ENCODE measurements around the gene S100A1.
A peak's percentile ranks its signal among the peaks of the same experiment; 100 is the strongest.

The S100A1 gene

DNA sequence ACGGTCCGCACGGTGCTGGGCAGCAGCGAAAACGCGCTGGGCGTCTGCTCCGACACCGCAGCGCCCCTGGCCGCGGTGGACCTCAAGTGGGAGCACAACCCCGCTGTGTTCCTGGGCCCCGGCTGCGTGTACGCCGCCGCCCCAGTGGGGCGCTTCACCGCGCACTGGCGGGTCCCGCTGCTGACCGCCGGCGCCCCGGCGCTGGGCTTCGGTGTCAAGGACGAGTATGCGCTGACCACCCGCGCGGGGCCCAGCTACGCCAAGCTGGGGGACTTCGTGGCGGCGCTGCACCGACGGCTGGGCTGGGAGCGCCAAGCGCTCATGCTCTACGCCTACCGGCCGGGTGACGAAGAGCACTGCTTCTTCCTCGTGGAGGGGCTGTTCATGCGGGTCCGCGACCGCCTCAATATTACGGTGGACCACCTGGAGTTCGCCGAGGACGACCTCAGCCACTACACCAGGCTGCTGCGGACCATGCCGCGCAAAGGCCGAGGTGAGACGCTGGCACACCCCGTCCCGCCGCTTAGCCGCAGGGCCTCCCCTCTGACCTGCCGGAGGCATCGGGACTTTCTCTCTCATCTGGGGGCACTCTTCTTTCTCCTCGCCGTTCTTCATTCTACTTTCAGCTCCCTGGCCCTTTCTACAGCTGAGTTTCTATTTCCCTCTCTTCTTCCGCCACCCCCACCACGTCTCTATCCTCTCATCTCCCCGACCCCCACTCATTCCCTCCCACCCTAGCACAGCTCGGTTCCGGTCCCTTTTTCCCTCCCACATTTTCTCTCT lies 51.3 kb downstream of the S100A1 start:
- peak overlapping the region; percentile 21; the same call in 1 of the 2 replicates for H3K4me3 ChIP-seq (replicated peaks; ENCODE audit: low read depth, low read length)
- DNase-seq (ENCODE audit: extremely low read depth, low read depth), result no peak
- TF ChIP-seq, protein P1, sequence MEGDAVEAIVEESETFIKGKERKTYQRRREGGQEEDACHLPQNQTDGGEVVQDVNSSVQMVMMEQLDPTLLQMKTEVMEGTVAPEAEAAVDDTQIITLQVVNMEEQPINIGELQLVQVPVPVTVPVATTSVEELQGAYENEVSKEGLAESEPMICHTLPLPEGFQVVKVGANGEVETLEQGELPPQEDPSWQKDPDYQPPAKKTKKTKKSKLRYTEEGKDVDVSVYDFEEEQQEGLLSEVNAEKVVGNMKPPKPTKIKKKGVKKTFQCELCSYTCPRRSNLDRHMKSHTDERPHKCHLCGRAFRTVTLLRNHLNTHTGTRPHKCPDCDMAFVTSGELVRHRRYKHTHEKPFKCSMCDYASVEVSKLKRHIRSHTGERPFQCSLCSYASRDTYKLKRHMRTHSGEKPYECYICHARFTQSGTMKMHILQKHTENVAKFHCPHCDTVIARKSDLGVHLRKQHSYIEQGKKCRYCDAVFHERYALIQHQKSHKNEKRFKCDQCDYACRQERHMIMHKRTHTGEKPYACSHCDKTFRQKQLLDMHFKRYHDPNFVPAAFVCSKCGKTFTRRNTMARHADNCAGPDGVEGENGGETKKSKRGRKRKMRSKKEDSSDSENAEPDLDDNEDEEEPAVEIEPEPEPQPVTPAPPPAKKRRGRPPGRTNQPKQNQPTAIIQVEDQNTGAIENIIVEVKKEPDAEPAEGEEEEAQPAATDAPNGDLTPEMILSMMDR (IDR thresholded peaks at IDR 0.05; ENCODE audit: low read depth, low read length, missing control alignments), result peak; percentile 9

DNA sequence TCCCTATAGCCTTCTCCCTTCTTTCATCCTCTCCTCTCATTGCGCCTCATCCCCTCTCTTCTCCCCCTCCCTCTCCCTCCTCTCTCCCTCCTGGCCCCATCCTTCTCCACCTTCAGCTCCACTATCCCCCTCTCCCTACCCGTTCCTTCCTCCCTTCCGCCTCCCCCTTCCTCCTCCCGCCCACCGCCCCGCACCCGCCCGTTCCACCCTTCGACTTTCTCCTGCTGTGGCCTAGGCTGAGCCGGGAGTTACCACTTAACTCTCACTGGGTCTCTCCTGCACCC lies 51.8 kb downstream of the S100A1 start:
- DNase-seq (ENCODE audit: extremely low read depth, low read depth), result no peak
- TF ChIP-seq, protein P1 (IDR thresholded peaks at IDR 0.05; ENCODE audit: low read depth, low read length, missing control alignments), result no peak
- H3K4me3 ChIP-seq (replicated peaks; ENCODE audit: low read depth, low read length), result no peak overlapping the region
